NCI-H1092 (cell line): ENCODE results near the gene ASB18.
"Not testable (repeated sequence)": the region's sequence is repeated elsewhere in the genome, so short reads cannot be mapped to it uniquely, and the experiment has no call there.

Source experiments
- DNase-seq: peaks from one replicate; lab custom pipeline; 2025; lab: John Stamatoyannopoulos, UW

Gene ASB18, protein sequence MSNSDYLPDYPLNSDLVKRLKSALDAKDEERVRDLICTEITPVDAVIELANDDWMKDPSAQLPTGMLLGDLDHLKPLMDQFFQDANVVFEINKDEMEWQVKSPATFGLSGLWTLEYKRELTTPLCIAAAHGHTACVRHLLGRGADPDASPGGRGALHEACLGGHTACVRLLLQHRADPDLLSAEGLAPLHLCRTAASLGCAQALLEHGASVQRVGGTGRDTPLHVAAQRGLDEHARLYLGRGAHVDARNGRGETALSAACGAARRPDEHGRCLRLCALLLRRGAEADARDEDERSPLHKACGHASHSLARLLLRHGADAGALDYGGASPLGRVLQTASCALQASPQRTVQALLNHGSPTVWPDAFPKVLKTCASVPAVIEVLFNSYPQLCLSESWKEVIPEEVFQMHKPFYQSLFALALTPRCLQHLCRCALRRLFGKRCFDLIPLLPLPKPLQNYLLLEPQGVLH

DNA sequence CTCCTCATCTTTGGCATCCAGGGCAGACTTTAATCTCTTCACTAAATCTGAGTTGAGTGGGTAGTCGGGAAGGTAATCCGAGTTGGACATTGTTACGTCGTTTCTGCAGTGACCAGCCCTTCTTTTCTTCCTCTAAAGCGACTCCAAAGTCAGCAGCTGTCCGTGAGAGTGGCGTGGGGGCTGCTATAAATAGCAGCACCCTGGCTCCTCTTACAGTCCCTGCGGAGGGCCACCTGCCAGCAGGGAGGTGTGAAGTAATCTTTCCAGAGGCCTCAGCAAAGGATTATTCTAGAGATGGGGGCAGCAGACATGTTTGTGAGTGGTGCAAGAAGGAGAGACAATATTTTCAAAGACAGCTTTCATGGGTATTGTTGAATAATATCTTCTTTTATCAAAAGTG lies at the start of gene ASB18:
Gene ASB18, minus strand, starts transcription at position 151 of the 400 bp plus-strand sequence. Its CDS starts 61 bp downstream, at position 90.
- no peak for DNase-seq

DNA sequence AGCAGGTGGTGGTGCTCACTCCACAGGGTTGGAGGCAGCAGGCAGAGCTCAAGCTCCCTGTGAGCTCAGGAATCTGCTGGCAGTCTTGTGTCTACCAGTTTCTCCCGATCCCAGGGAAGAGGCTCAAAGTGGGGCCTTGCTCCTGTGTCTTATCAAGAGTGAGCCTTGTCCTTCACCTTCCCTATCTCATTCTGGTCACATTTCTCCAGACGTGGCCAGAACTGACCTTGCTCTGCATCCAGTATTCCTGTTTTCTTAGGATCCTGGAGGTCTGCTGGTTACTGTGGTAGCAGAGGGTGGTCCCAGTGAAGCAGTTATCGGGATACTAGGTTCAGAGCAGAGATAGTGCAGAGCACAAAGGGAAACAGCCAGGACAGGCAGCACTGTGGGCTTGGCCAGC lies 47.1 kb upstream of the ASB18 start:
- no peak for DNase-seq

DNA sequence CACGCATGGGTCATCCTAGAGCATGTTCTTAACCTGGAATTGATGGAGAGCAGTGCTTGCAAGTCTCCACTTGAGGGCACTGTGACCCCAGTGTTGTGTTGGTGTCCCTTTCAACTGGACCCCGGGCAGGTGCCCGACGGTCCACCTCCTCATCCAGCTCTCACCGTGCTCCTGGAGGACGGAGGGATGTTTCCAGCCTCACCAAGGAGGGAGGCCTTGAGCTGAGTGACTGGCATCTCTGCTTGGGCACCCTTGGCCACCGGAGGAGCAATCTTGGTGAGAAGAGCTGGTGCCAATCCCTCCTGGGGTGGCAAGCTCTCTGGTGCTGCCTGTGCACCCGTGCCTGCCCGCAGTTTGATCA lies 45.4 kb upstream of the ASB18 start:
- no peak for DNase-seq

DNA sequence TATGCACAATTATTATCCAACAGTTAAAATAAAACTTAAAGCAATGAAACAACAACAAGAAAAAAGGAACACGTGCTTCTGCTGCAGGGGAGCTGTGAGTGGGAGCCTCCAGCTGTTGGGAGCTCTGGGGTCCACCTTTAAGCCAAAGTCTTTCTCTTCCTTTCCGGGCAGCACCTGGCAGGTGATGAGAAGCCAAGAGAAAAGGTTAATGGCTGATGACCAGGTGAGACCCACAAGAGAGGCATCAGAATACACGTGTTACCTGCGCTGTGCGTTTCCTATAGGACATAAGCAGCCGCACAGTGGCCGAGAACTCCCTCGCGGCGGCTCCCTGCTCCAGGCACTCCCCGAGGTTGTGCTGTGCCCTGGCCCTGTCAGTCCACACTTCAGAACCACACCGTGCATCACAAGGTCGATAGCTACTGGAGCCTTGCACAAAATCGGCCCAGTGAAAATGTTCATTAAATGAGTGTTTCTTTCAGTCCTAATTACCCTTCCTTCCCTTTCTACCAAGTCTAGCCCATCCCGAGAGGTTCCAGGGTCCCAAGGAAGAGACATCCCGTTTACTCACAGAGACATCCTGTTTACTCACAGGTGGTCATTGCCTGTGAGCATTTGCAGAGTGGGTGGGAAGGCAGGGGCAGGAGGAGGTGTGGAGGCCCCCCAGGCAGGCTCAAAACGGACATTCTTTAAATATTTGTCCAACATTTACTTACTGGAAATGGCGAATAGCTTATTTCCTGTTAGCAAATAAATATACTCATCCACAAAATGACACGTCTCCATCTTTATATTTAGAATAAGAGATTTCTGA lies 44.9 kb upstream of the ASB18 start:
- no peak for DNase-seq

DNA sequence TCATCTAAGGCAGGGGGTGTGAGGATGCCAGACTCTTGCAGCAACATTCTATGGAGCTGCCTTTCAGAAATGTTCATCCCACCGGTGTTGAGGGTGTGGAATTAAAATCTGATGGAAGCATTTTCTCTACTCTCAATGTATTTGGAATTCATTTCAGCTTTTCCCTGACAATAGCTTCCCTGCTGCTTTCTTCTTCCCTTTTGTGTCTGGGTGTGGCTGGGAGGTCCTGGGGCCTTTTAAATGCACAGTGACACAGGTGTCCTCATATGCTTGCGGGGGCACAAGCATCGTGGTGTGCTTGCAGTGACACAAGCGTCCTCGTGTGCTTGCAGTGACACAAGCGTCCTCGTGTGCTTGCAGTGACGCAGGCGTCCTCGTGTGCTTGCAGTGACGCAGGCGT lies 43.4 kb upstream of the ASB18 start:
- no peak for DNase-seq

DNA sequence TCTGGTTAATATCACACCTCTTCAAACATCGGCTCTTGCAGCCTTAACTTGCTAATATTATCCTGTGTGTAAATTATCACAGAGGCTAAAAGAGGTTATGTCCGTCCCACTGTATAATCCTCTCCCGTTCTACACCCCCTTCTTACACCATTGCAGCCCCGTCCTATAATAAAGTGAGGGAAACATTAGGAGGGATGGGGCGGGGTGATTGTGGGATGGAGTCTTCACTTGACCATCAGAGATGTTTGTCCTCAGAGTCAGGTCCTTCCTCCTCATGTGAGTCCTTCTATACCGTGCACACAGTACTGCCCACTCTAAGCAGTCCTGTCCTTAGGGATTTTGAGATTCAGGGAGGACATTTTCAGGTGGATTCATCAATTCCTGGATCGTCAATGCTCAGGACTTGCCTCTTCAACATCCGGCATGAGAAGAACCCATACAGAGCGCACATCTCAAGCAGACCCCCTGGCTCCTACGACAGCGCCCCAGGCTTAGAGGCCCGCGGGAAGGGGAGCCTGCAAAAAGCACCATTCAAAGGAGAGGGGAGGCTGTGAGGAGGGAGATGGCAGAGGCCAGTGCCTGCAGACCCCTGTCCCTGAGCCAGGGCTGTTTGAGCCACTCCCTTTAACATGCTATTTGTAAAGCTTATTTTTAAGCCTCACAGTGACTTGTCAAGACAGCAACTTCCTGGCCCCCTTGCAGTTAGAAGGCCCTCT lies 42.8 kb upstream of the ASB18 start:
- DNase-seq, result no peak

DNA sequence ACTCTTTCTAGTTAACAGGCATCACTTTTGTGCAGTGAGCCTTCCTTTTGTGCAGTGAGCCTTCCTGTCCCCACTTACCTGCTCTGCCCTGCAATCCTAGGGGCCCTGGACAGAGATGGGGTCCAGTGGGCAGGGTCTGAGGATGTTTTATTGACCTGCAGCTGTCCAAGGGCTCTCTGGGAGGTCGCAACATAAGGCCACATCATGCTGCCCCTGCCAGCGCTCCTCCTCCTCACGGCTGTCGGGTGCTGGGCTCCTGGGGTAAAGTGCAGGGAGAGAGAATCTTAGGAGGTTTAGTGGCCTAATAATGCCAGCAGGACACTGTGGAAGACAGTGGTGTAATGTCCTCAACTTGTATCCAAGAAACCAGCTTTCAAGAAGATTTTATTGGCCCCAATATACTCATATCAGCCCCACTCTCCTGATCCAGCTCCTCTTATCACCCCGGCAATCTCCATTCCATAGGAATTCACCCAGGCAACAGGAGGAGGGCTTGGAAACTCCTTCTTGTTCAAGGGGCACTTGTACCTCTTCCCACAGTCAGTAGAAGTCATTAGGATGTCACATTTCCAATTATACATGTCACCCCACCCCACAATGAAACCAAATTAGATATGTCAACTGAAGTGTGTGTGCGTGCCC lies 41.9 kb upstream of the ASB18 start:
- no peak for DNase-seq

DNA sequence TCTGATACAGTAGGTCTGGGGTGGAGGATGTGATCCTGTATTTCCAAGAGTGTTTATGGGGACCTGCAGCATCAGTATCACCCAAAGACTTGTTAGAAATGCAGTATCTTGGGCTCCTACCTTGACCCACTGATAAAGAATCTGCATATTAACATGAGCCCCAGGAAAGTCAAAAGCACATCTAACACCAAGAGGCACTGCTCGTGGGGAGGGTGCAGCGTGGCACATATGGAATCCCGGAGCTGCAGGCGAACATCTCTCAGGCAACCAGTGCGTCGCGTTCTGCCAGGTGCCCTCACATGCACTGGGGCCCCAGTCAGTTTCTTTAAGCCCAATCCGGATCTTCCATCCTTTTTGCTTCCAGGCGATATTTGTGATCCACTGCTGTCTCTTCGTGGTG lies 41.3 kb upstream of the ASB18 start:
- no peak for DNase-seq

DNA sequence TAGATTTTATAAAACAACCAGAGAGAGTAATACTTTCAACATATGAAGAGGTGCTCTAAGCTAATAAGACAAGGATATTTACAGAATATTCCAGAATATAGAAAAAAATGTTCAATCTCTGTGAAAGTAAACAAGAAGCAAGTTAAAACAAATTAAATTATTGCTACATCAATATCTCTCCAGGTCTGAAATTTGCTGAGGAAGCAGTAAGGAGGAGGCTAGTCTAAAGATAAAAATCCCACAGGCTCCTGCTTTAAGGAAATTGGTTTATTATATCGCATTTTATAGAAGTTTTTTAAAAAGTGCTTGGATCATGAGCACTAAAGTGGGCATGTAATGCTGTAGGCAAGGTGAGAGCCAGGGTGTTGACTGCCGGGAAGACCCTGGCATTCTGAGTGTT lies 39.7 kb upstream of the ASB18 start:
- no peak for DNase-seq

DNA sequence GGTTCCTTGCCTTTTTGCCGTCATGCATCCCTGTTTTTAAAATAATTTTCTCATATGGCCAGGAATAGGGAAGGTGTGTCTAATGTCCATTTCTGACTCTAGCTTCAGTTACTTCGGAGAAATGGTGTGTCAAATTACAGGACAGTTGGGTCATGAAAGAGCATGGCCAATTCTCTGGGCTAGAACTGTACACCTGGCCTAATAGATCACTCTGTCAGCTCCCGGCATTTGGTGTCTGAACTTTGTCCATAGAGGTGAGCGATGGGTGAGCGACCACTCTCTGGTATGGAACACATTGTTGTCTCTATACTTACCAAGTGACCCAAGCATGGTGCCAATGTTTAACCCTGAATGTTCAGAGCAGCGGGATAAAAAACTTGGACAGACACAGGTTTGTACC lies 38.3 kb upstream of the ASB18 start:
- no peak for DNase-seq

DNA sequence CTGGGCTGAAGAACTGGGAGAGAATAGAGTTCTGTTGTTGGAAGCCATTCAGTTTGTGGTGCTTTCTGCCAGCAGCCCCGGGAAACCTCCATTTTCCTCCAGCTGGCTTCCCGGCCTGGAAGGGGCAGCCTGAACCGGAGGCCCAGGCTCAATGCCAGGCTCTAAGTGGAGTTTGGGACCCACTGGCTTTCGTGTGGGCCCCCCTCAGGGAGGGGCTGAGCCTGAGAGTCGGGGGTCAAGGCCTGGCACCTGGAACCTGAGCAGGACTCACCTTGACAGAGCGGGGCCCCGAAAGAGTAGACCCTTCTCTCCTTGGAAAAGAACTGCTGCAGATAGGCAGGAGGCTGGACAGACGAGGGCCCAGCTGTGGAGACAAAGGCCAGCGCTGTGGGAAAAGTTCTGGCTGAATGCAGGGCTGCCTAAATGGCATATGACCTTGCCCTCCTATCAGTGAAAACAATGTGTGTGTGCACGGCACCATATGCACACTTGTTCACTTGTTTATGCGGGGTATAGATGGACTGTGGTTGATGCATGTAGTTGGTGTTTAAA lies 34.8 kb upstream of the ASB18 start:
- DNase-seq, result no peak

DNA sequence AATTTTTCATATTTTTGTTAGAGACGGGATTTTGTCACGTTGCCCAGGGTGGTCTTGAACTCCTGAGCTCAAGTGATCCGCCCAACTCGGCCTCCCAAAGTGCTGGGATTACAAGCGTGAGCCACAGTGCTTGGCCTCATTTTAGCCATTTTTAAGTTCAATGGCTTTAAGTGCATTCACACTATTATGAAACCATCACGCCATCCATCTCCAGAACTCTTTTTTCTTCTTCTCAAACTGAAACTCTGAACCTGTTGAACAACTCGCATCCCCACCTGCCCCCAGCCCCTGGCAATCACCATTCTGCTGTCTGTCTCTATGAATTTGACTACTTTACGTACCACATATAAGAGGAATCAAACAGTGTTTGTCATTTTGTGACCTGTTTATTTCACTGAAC lies 31.3 kb upstream of the ASB18 start:
- DNase-seq, result no peak

DNA sequence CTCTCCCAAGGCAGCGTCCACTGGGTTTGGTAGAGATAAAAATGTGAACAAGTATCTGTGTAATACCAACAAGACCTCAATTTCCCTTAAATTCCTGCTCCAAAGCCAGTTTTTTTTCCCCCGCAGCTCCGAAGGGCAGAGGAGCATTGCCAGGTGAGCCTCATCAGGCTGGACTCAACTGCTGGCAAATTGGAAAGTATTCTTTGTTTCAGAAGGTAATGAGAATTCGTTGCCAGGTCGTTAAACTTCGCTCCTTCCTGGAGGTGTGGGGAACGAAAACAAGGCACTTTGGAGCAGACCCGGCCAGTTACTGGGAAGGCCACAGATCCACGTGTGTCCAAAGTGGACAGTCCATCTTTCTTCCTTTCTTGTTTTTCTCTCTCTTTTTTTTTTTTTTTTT lies 30.4 kb upstream of the ASB18 start:
- DNase-seq, result no peak

DNA sequence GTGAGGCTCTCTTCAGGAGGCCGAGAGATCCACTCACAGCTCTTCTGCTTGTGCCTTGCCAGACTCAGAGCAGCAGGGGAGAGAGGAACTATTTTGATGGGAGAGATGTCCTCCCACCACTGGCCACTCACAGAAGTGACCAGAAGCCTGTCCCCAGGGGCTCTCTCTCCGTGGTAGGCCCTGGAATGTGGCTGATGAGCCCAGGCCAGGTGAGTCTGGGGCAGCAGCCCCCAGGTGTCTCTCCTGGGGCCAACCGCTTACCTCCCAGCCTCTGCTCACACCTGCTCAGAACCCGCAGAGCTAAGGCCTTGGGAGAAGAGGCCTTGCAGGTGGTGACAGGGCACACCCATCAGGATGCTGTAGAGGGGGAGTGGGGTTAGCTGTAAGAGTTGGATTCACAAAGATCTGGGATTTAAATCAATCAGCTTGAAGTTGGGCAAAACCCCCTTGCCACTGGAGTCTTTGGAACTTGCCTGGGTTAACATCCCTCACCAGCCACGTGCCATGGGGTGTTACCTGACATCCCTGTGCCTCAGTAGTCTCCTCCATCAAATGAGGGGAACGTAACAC lies 29.1 kb upstream of the ASB18 start:
- DNase-seq, result no peak

DNA sequence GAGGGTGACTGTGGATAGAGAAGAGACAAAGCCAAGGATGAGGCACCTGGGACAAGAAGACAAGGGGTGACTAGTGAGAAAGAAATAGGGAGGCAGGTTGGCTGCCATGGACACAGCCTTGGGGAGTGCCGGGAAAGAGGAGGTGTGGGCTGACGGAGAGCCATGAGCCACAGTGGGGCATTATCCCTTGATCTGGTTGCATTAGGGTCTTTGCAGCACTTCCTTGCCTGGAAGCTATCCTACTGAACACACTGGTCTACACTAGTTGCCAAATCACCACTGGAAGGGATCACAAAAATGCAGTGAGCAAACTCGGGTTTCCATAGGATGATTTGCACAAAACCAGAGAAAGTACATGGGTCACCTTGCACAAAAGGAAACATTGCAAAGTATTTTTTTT lies 27.7 kb upstream of the ASB18 start:
- no peak for DNase-seq

DNA sequence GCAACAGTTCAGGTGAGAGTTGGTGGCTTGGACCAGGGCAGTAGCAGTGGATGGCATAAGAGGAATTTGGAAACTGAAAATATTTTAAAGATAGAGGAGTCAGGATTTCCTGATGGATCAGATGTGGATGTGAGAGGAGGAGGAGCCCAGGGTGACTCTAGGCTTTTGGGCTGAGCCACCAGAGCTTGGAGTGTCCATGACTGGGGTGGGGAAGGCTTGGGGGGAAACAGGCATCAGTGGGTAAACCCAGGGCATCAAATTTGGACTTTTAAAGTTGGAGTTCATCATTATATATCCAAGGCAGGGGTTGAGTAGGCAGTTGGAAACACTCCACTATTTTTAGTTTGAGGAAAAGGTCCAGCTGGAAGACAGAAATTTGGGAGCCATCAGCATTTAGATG lies 27.3 kb upstream of the ASB18 start:
- DNase-seq, result no peak

DNA sequence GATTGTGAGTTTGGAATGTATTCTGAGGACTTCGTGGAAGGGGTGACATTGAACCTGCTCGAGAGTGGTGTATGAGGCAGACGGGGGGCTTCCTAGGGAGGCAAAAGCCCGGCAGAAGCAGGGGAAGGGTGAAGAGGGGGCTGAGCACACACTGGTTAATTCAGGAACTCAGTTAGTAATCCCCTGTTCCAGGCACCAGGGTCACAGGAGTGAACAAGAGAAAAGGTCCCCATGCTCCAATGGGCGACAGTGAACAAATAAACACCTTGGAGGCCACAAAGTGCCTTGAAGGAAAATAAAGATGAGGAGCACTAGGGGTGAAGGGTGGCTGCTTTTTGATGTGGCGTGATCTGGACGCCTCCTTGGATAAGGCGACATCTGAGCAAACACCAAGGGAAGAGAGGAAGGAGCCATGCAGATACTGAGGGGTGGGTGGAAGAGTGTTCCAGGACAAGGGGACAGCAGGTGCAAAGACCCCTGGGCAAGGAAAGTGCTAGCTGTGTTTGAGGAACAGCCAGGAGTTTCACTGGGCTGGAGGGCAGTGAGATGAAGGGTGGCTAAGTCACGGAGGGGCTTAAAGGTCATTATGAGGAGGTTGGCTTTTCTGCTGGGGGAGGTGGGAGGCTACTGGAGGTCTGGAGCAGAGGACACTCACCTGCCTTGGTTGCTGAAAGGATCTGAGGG lies 26.7 kb upstream of the ASB18 start:
- DNase-seq, result no peak

DNA sequence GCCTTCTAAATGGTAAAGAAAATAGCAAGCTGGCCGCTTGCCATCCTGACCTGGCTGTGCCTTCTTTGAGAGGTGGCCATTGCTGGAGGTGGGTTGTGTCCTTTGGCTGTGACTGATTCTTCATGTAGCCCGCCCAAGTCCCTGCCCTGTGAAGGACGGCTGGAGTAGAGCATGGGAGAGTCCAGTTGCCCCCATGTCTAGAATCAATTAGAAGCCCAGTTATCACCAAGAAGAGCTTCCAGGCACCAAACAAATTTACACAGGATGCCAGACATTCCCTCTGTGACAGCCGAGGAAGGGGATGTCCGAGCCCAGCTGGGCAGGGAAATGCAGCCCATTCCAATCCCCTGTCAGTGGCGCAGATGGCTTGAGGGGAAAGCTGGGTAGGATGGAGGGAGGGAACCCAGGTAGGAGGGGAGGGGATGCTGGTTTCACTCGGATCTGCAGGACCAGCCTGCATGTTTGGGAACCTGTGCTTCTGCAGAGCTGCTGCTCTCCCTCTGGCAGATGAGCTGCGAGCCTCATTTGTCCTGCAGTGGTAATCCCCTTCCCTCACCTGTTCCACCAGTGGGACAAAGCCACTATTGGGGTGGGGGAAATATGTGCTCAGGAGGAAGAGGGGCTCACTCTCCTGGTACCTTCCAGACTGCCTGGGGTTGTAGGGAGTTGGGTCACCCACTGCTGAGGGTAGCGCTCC lies 25.7 kb upstream of the ASB18 start:
- DNase-seq, result no peak

DNA sequence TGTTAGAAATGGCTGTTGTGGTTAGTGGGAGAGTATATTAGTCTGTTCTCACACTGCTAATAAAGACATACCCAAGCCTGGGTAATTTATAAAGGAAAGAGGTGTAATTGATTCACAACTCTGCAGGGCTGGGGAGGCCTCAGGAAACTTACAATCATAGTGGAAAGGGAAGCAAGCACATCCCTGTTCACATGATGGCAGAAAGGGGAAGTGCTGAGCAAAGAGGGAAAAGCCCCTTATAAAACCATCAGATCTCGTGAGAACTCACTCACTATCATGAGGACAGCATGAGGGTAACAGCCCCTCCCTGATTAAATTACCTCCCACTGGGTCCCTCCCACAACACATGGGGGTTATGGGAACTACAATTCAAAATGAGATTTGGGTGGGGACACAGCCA lies 24.2 kb upstream of the ASB18 start:
- not testable (repeated sequence) for DNase-seq

DNA sequence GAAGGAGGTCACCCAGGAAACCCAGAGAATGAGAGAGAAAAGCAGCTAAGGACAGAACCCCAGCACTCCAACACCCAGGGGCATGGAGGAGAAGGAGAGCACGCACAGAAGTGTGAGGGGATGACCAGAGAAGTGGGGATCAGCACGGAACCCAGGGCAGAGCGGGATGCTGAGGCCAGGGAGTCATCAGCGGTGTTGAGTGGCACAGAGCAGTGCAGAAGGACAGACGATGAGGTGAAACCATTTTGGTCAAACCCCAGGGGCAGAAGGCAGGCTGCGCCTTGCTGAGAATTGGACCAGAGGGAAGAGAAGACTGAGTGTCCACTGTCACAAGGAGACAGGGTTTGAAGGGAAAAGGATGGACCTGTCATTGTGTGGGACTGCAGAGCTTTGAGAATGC lies 23.4 kb upstream of the ASB18 start:
- DNase-seq, result no peak
